GM12878 (cell line): Measurements from ENCODE around the gene KLF7. TPM values are rescaled to one million over a fixed set of nuclear protein-coding genes. Genes with fewer than 3 reads are reported as not detected.

Source experiments
- ATAC-seq: fragments of 200-7000 bp; cut with Tn5 transposase; 3 replicates; pipeline ENCODE4 v1.9.1; 2020; ENCODE audit warnings: mild to moderate bottlenecking, moderate library complexity
- BruUV-seq: library from RNA; stranded (reverse); fragments of 400-500 nt; replicated peaks from 2 replicates; lab custom pipeline; 2021; lab: Mats Ljungman, UMichigan
- CTCF ChIA-PET: fragments of 300-600 bp; sonication (Branson Sonifier 250); formaldehyde crosslinking; extraction: SDS; loops from one replicate; lab custom pipeline; 2021; ENCODE audit warnings: inconsistent platforms; lab: Yijun Ruan, JAX
- POLR2A ChIA-PET: fragments of 350-600 bp; formaldehyde crosslinking; extraction: SDS; loops from one replicate; lab custom pipeline; 2021; ENCODE audit warnings: inconsistent platforms; lab: Charles Lee
- RAD21 ChIA-PET: fragments of 300-600 bp; sonication (Branson Sonifier 250); formaldehyde crosslinking; loops from one replicate; lab custom pipeline; 2023; ENCODE audit warnings: antibody characterized with exemption; ENCODE audit not compliant: unreplicated experiment; lab: Charles Lee
- SMC1A ChIA-PET: fragments of 300-600 bp; sonication (Branson Sonifier 250); formaldehyde crosslinking; loops from one replicate; lab custom pipeline; 2023; ENCODE audit not compliant: unreplicated experiment, uncharacterized antibody; lab: Charles Lee
- DNase-seq: peaks from one replicate; pipeline ENCODE4 v3.0.0-alpha.2; 2011; ENCODE audit warnings: low read depth, low spot score
- FAIRE-seq: peaks from 3 replicates; lab custom pipeline; 2011; peaks lifted over from hg19 to GRCh38; lab: Jason Lieb, UNC
- H2AFZ ChIP-seq: 2 replicates; pipeline ENCODE4 v1.6.0; 2011; ENCODE audit warnings: low read depth, low read length, control low read depth; ENCODE audit not compliant: control insufficient read depth
- H3K27ac ChIP-seq: 2 replicates; pipeline ENCODE4 v1.5.1; 2011; ENCODE audit warnings: control low read depth; ENCODE audit not compliant: control insufficient read depth, insufficient read depth
- H3K27me3 ChIP-seq, 2 experiments: replicated peaks in 1 of 2; 2 replicates each; pipeline versions ENCODE4 v1.6.0 to v1.6.1; 2011; ENCODE audit warnings: low read length in 1 of 2; ENCODE audit not compliant: control insufficient read depth in 2 of 2, insufficient read depth in 2 of 2
- H3K36me3 ChIP-seq, 2 experiments: 2 replicates each; pipeline ENCODE4 v1.5.1; 2011; ENCODE audit warnings: low read length in 1 of 2; ENCODE audit not compliant: control insufficient read depth in 2 of 2, insufficient read depth in 2 of 2
- H3K4me1 ChIP-seq: 2 replicates; pipeline ENCODE4 v1.6.1; 2011; ENCODE audit warnings: mild to moderate bottlenecking, low read length, moderate library complexity, mixed read lengths; ENCODE audit not compliant: control insufficient read depth, insufficient read depth
- H3K4me2 ChIP-seq: 2 replicates; pipeline ENCODE4 v1.6.0; 2011; ENCODE audit warnings: control low read depth; ENCODE audit not compliant: control insufficient read depth, insufficient read depth
- H3K4me3 ChIP-seq: fragments of 200-600 bp; sonication (generic); 2 replicates; pipeline ENCODE4 v1.5.1; 2016
- H3K79me2 ChIP-seq: 2 replicates; pipeline ENCODE4 v1.6.0; 2011; ENCODE audit warnings: low read length; ENCODE audit not compliant: control insufficient read depth, insufficient read depth
- H3K9ac ChIP-seq: 2 replicates; pipeline ENCODE4 v1.8.0; 2011; ENCODE audit warnings: low read length, control low read depth, mixed read lengths; ENCODE audit not compliant: control insufficient read depth, insufficient read depth
- H3K9me3 ChIP-seq: replicated peaks from 3 replicates; pipeline ENCODE4 v1.5.1; 2011; ENCODE audit warnings: mild to moderate bottlenecking, low read length; ENCODE audit not compliant: control insufficient read depth, insufficient read depth
- H4K20me1 ChIP-seq: 2 replicates; pipeline ENCODE4 v1.6.0; 2011; ENCODE audit not compliant: control insufficient read depth, insufficient read depth
- BCL11A ChIP-seq: IDR thresholded peaks from 2 replicates; pipeline ENCODE4 v1.6.1; 2011; ENCODE audit warnings: low read depth, low read length
- EED ChIP-seq: sonication (generic); IDR thresholded peaks from 2 replicates; pipeline ENCODE4 v1.6.1; 2016; ENCODE audit warnings: antibody characterized with exemption, low read depth
- FOXM1 ChIP-seq: IDR thresholded peaks from 2 replicates; pipeline ENCODE4 v1.6.1; 2012; ENCODE audit warnings: low read depth, mild to moderate bottlenecking, inconsistent platforms, low read length, moderate library complexity
- IKZF1 ChIP-seq: fragments of 450-650 bp; conservative IDR thresholded peaks from 2 replicates; pipeline ENCODE4 v1.6.1; 2017; ENCODE audit warnings: antibody characterized with exemption, mild to moderate bottlenecking
- IKZF2 ChIP-seq, 2 experiments: fragments of 450-650 bp; IDR thresholded peaks; 2 replicates each; pipeline ENCODE4 v1.6.1; 2017; ENCODE audit warnings: mild to moderate bottlenecking in 2 of 2, moderate library complexity in 2 of 2
- MTA3 ChIP-seq: IDR thresholded peaks from 2 replicates; pipeline ENCODE4 v1.6.1; 2012; ENCODE audit warnings: low read length, inconsistent platforms, borderline replicate concordance
- NFIC ChIP-seq: IDR thresholded peaks from 2 replicates; pipeline ENCODE4 v1.6.1; 2012; ENCODE audit warnings: low read depth, mild to moderate bottlenecking, inconsistent platforms, low read length, moderate library complexity
- POLR2A ChIP-seq: IDR thresholded peaks from 2 replicates; pipeline ENCODE4 v1.6.1; 2011; ENCODE audit warnings: low read depth, mild to moderate bottlenecking, low read length
- POLR2AphosphoS5 ChIP-seq: IDR thresholded peaks from 2 replicates; pipeline ENCODE4 v1.6.1; 2011; ENCODE audit warnings: mild to moderate bottlenecking, low read length, inconsistent platforms
- RUNX3 ChIP-seq: IDR thresholded peaks from 2 replicates; pipeline ENCODE4 v1.6.1; 2012; ENCODE audit warnings: low read length, inconsistent platforms
- SKIL ChIP-seq: fragments of 450-650 bp; IDR thresholded peaks from 2 replicates; pipeline ENCODE4 v1.6.1; 2017; ENCODE audit warnings: mild to moderate bottlenecking, low read depth, inconsistent platforms; ENCODE audit not compliant: poor library complexity, severe bottlenecking
- SUPT20H ChIP-seq: IDR thresholded peaks from 2 replicates; pipeline ENCODE4 v1.6.1; 2011; ENCODE audit warnings: low read depth, mild to moderate bottlenecking, low read length, moderate library complexity, borderline replicate concordance; ENCODE audit not compliant: control insufficient read depth
- TCF12 ChIP-seq: IDR thresholded peaks from 2 replicates; pipeline ENCODE4 v1.6.1; 2011; ENCODE audit warnings: low read depth, mild to moderate bottlenecking, low read length
- WGBS: methylation state at CpG from one replicate; pipeline ENCODE4 v1.1.6; 2016; ENCODE audit warnings: low lambda C conversion rate; ENCODE audit not compliant: insufficient replicate concordance, insufficient coverage; ENCODE audit errors: missing lambda C conversion rate; 5-methylcytosine and 5-hydroxymethylcytosine counted together
- in situ Hi-C: fragments of 300-500 bp; cut with MboI; formaldehyde crosslinking; loops from 9 replicates; pipeline ENCODE4 v1.14.3; 2018; ENCODE audit warnings: mixed read lengths
- intact Hi-C: fragments of 100-400 bp; cut with micrococcal nuclease; formaldehyde crosslinking; loops from one replicate; pipeline ENCODE4 v1.14.2; 2022; ENCODE audit not compliant: unreplicated experiment
- polyA plus RNA-seq, 11 experiments: library from polyadenylated mRNA; depleted of rRNA in 4 of 11; unstranded in 6 of 11; stranded (reverse) in 5 of 11; fragments of >200 nt; fragmentation: Nextera tagmentation in 4 of 11; fragmentation: Illumina TruSeq in 1 of 11; extraction: Ambion mirVana in 4 of 11; extraction: Trizol in 1 of 11; gene quantifications; 1 replicate in 1 of 11; 2 replicates in 10 of 11; pipeline versions ENCODE4 v1.2.1 to v1.2.3, GENCODE V29; 2011 to 2016; ENCODE audit warnings: inconsistent platforms in 2 of 11, missing spikeins in 2 of 11, low read depth in 1 of 11
- total RNA-seq, 4 experiments: library from RNA; depleted of rRNA in 3 of 4; stranded (reverse); fragments of >200 nt in 3 of 4; fragmentation: Illumina TruSeq in 1 of 4; extraction: Trizol in 1 of 4; gene quantifications; 2 replicates each; pipeline versions ENCODE4 v1.2.1 to v1.2.3, GENCODE V29; 2013 to 2021

The KLF7 gene
- total and polyA plus RNA-seq, 10 of the 15 experiments (the other 5 are each of a cell fraction or from before 2014, with no cell fraction given), result 2.4 to 24.8 (median 8.5) TPM

- no peak for TF ChIP-seq RUNX3
- TF ChIP-seq, all 136 proteins: peak for 19
Observed at GRCh38 chr2:207166039-207166348, 246 bp upstream of the KLF7 start (continued).

- H3K27me3 ChIP-seq, result no peaks in the 10 kb centered on the region
- H3K4me1 ChIP-seq, result peaks cover 4% of the 10 kb centered on the region; the same call in 1 of the 2 replicates
- no TSS peak for BruUV-seq
- no peaks in the 10 kb centered on the region for H3K36me3 ChIP-seq
- POLR2A ChIA-PET, result interaction anchor here (0.6 to 4.7 kb wide), 13 partner anchors 9 to 328 kb away, joined by 3 to 56 read pairs (median 7); no protein-coding TSS in a partner anchor
- no peaks in the 10 kb centered on the region for H4K20me1 ChIP-seq
- 3% methylated on average over 20 of the region's 20 CpGs for WGBS
- no peak overlapping the region for H2AFZ ChIP-seq
- H3K4me2 ChIP-seq, result peak overlapping the region; percentile 79
- in situ Hi-C loops (no loop called here), intact Hi-C loops (loop anchor here (5.0 to 10.0 kb wide), 3 partner anchors 308 to 369 kb away; partner anchors contain the start of gene CREB1)
- CTCF ChIA-PET, result interaction anchor here (0.5 to 4.8 kb wide), 9 partner anchors 9 to 309 kb away, joined by 3 to 25 read pairs (median 3); no protein-coding TSS in a partner anchor
- H3K9me3 ChIP-seq, result no peaks in the 10 kb centered on the region
- H3K9ac ChIP-seq, result peak overlapping the region; percentile 91
- FAIRE-seq (peak; percentile 41), DNase-seq (no peak), ATAC-seq (peak; percentile 12)
- TF ChIP-seq MTA3 (0 out of 2 replicates have a peak, but pooled peaks have one; percentile 81), TCF12 (no peak), POLR2A (no peak), NFIC (peak; percentile 16; the same call in 1 of the 2 replicates), IKZF2 (IDR thresholded peaks at IDR 0.05) (peak in 1 of 2 experiments; percentile 18; a peak in 1 of 4 replicates), SKIL (peak; percentile 23), EED (peak; percentile 28; the same call in 1 of the 2 replicates), BCL11A (0 out of 2 replicates have a peak, but pooled peaks have one; percentile 3), FOXM1 (0 out of 2 replicates have a peak, but pooled peaks have one; percentile 33), IKZF1 (0 out of 2 replicates have a peak, but pooled peaks have one; percentile 17), SUPT20H (no peak), POLR2AphosphoS5 (peak; percentile 43), RUNX3 (0 out of 2 replicates have a peak, but pooled peaks have one; percentile 24)
- peak overlapping the region; percentile 89 for H3K4me3 ChIP-seq
- SMC1A ChIA-PET, result interaction anchor here (0.5 to 7.3 kb wide), 15 partner anchors 9 to 312 kb away, joined by 3 to 52 read pairs (median 3); no protein-coding TSS in a partner anchor
- H3K27ac ChIP-seq, result peak overlapping the region; percentile 62
- RAD21 ChIA-PET, result interaction anchor here (0.7 to 6.2 kb wide), 15 partner anchors 10 to 309 kb away, joined by 3 to 58 read pairs (median 6); no protein-coding TSS in a partner anchor
- H3K79me2 ChIP-seq, result peaks cover 61% of the 10 kb centered on the region
Observed at GRCh38 chr2:207164006-207164831, 1.5 kb downstream of the KLF7 start.
